Measurements from ENCODE around the gene WDR38. TPM values are rescaled to one million over a fixed set of nuclear protein-coding genes. Genes with fewer than 3 reads are reported as not detected.
"Not testable (repeated sequence)": the region's sequence is repeated elsewhere in the genome, so short reads cannot be mapped to it uniquely, and the experiment has no call there.

Gene WDR38
- total and polyA plus RNA-seq, 2 donors = 0.14 to 0.30 TPM

GRCh38 chr9:124830593-124830992 is 22.7 kb upstream of the WDR38 start:
- 73% methylated on average over 4 of the region's 4 CpGs for WGBS
- H3K9me3 ChIP-seq (ENCODE audit: control insufficient read depth in 2 of 2, insufficient read depth in 1 of 2, low read length in 1 of 2) = no peaks in the 10 kb centered on the region

GRCh38 chr9:124831642-124832364 is 21.5 kb upstream of the WDR38 start:
- Histone ChIP-seq H3K9me3 (ENCODE audit: control insufficient read depth in 2 of 2, insufficient read depth in 1 of 2, low read length in 1 of 2) (no peaks in the 10 kb centered on the region), H3K4me3 (ENCODE audit: low read length in 2 of 2) (no peak overlapping the region), H3K4me1 (ENCODE audit: control insufficient read depth in 2 of 2, insufficient read depth in 2 of 2, low read length in 2 of 2) (peaks cover 0 to 10% of the 10 kb centered on the region in 2 donors)

More at GRCh38 chr9:124830593-124830992, 22.7 kb upstream of the WDR38 start:
- H3K4me1 ChIP-seq (ENCODE audit: control insufficient read depth in 2 of 2, insufficient read depth in 2 of 2, low read length in 2 of 2) = peaks cover 0 to 10% of the 10 kb centered on the region in 2 donors
- H3K36me3 ChIP-seq (ENCODE audit: control insufficient read depth in 2 of 2, insufficient read depth in 2 of 2, low read length in 1 of 2) = no peaks in the 10 kb centered on the region
- no peak overlapping the region for H3K27ac ChIP-seq (ENCODE audit: low read depth in 1 of 2, low read length in 1 of 2)
- peaks cover 0 to 2% of the 10 kb centered on the region in 2 donors for H3K27me3 ChIP-seq (ENCODE audit: control insufficient read depth in 2 of 2, insufficient read depth in 1 of 2, low read length in 1 of 2)
- no peak for DNase-seq (ENCODE audit: low read depth in 6 of 9, low spot score in 9 of 9)
- H3K4me3 ChIP-seq (ENCODE audit: low read length in 2 of 2) = no peak overlapping the region

GRCh38 chr9:124834591-124834990 is 18.7 kb upstream of the WDR38 start:
- Histone ChIP-seq H3K9me3 (ENCODE audit: control insufficient read depth in 2 of 2, insufficient read depth in 1 of 2, low read length in 1 of 2) (no peaks in the 10 kb centered on the region), H3K27ac (ENCODE audit: low read depth in 1 of 2, low read length in 1 of 2) (peak overlapping the region in 1 of 2 donors; percentile 59), H3K27me3 (ENCODE audit: control insufficient read depth in 2 of 2, insufficient read depth in 1 of 2, low read length in 1 of 2) (peaks cover 0 to 23% of the 10 kb centered on the region in 2 donors), H3K36me3 (ENCODE audit: control insufficient read depth in 2 of 2, insufficient read depth in 2 of 2, low read length in 1 of 2) (no peaks in the 10 kb centered on the region), H3K4me3 (ENCODE audit: low read length in 2 of 2) (no peak overlapping the region), H3K4me1 (ENCODE audit: control insufficient read depth in 2 of 2, insufficient read depth in 2 of 2, low read length in 2 of 2) (peaks cover 0 to 10% of the 10 kb centered on the region in 2 donors)
- no peak for DNase-seq (ENCODE audit: low read depth in 6 of 9, low spot score in 9 of 9)
- 92% methylated on average over 7 of the region's 7 CpGs for WGBS

More at GRCh38 chr9:124831642-124832364, 21.5 kb upstream of the WDR38 start:
- no peaks in the 10 kb centered on the region for H3K36me3 ChIP-seq (ENCODE audit: control insufficient read depth in 2 of 2, insufficient read depth in 2 of 2, low read length in 1 of 2)
- H3K27ac ChIP-seq (ENCODE audit: low read depth in 1 of 2, low read length in 1 of 2) = no peak overlapping the region
- DNase-seq (ENCODE audit: low read depth in 6 of 9, low spot score in 9 of 9) = no peak
- peaks cover 0 to 2% of the 10 kb centered on the region in 2 donors for H3K27me3 ChIP-seq (ENCODE audit: control insufficient read depth in 2 of 2, insufficient read depth in 1 of 2, low read length in 1 of 2)
- WGBS = 88% methylated on average over 9 of the region's 9 CpGs

- no peaks in the 10 kb centered on the region for H3K9me3 ChIP-seq (ENCODE audit: control insufficient read depth in 2 of 2, insufficient read depth in 1 of 2, low read length in 1 of 2)
- no peak overlapping the region for H3K4me3 ChIP-seq (ENCODE audit: low read length in 2 of 2)
- H3K36me3 ChIP-seq (ENCODE audit: control insufficient read depth in 2 of 2, insufficient read depth in 2 of 2, low read length in 1 of 2) = no peaks in the 10 kb centered on the region
- H3K27me3 ChIP-seq (ENCODE audit: control insufficient read depth in 2 of 2, insufficient read depth in 1 of 2, low read length in 1 of 2) = peaks cover 0 to 28% of the 10 kb centered on the region in 2 donors
- WGBS = 88% methylated on average over 13 of the region's 13 CpGs
- DNase-seq (ENCODE audit: low read depth in 6 of 9, low spot score in 9 of 9) = no peak
- H3K4me1 ChIP-seq (ENCODE audit: control insufficient read depth in 2 of 2, insufficient read depth in 2 of 2, low read length in 2 of 2) = peaks cover 0 to 10% of the 10 kb centered on the region in 2 donors
- H3K27ac ChIP-seq (ENCODE audit: low read depth in 1 of 2, low read length in 1 of 2) = peak overlapping the region in 1 of 2 donors; percentile 59
These were observed 18.2 kb upstream of the WDR38 start for GRCh38 chr9:124835026-124835557.

DNA sequence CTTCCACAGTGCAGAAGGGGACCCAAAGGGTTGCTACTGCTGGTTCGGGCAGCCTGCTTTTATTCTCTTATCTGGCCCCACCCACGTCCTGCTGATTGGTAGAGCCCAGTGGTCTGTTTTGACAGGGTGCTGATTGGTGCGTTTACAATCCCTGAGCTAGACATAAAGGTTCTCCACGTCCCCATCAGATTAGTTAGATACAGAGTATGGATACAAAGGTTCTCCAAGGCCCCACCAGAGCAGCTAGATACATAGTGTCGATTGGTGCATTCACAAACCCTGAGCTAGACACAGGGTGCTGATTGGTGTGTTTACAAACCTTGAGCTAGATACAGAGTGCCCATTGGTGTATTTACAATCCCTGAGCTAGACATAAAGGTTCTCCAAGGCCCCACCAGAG is 15.1 kb upstream of the WDR38 start:
- peaks cover 0 to 10% of the 10 kb centered on the region in 2 donors for H3K4me1 ChIP-seq (ENCODE audit: control insufficient read depth in 2 of 2, insufficient read depth in 2 of 2, low read length in 2 of 2)
- H3K27ac ChIP-seq (ENCODE audit: low read depth in 1 of 2, low read length in 1 of 2); H3K4me3 ChIP-seq (ENCODE audit: low read length in 2 of 2); H3K36me3 ChIP-seq (ENCODE audit: control insufficient read depth in 2 of 2, insufficient read depth in 2 of 2, low read length in 1 of 2); H3K9me3 ChIP-seq (ENCODE audit: control insufficient read depth in 2 of 2, insufficient read depth in 1 of 2, low read length in 1 of 2); DNase-seq (ENCODE audit: low read depth in 6 of 9, low spot score in 9 of 9): not testable (repeated sequence)
- peaks cover 0 to 39% of the 10 kb centered on the region in 2 donors for H3K27me3 ChIP-seq (ENCODE audit: control insufficient read depth in 2 of 2, insufficient read depth in 1 of 2, low read length in 1 of 2)
- WGBS = 92% methylated on average over 5 of the region's 5 CpGs

DNA sequence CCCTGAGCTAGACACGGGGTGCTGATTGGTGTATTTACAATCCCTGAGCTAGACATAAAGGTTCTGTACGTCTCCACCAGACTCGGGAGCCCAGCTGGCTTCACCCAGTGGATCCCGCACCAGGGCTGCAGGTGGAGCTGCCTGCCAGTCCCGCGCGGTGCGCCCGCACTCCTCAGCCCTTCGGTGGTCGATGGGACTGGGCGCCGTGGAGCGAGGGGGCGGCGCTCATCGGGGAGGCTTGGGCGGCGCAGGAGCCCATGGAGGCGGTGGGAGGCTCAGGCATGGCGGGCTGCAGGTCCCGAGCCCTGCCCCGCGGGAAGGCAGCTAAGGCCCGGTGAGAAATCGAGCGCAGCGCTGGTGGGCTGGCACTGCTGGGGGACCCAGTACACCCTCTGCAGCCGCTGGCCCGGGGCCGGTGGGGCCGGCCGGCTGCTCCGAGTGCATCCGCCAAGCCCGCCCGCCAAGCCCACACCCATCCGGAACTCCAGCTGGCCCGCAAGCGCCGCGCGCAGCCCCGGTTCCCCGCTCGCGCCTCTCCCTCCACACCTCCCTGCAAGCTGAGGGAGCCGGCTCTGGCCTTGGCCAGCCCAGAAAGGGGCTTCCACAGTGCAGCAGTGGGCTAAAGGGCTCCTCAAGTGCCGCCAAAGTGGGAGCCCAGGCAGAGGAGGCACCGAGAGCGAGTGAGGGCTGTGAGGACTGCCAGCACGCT is 14.5 kb upstream of the WDR38 start:
- H3K27me3 ChIP-seq (ENCODE audit: control insufficient read depth in 2 of 2, insufficient read depth in 1 of 2, low read length in 1 of 2) = peaks cover 0 to 43% of the 10 kb centered on the region in 2 donors
- not testable (repeated sequence) for H3K9me3 ChIP-seq (ENCODE audit: control insufficient read depth in 2 of 2, insufficient read depth in 1 of 2, low read length in 1 of 2); H3K4me3 ChIP-seq (ENCODE audit: low read length in 2 of 2); DNase-seq (ENCODE audit: low read depth in 6 of 9, low spot score in 9 of 9); H3K27ac ChIP-seq (ENCODE audit: low read depth in 1 of 2, low read length in 1 of 2); H3K36me3 ChIP-seq (ENCODE audit: control insufficient read depth in 2 of 2, insufficient read depth in 2 of 2, low read length in 1 of 2)
- 66% methylated on average over 48 of the region's 52 CpGs for WGBS
- H3K4me1 ChIP-seq (ENCODE audit: control insufficient read depth in 2 of 2, insufficient read depth in 2 of 2, low read length in 2 of 2) = peaks cover 0 to 10% of the 10 kb centered on the region in 2 donors

- no peak for DNase-seq (ENCODE audit: low read depth in 6 of 9, low spot score in 9 of 9)
- H3K4me3 ChIP-seq (ENCODE audit: low read length in 2 of 2) = no peak overlapping the region
- no peaks in the 10 kb centered on the region for H3K9me3 ChIP-seq (ENCODE audit: control insufficient read depth in 2 of 2, insufficient read depth in 1 of 2, low read length in 1 of 2)
- H3K36me3 ChIP-seq (ENCODE audit: control insufficient read depth in 2 of 2, insufficient read depth in 2 of 2, low read length in 1 of 2) = no peaks in the 10 kb centered on the region
- no peak overlapping the region for H3K27ac ChIP-seq (ENCODE audit: low read depth in 1 of 2, low read length in 1 of 2)
- peaks cover 0 to 8% of the 10 kb centered on the region in 2 donors for H3K4me1 ChIP-seq (ENCODE audit: control insufficient read depth in 2 of 2, insufficient read depth in 2 of 2, low read length in 2 of 2)
- WGBS = 75% methylated on average over 12 of the region's 12 CpGs
- peaks cover 0 to 43% of the 10 kb centered on the region in 2 donors for H3K27me3 ChIP-seq (ENCODE audit: control insufficient read depth in 2 of 2, insufficient read depth in 1 of 2, low read length in 1 of 2)
These were observed 13.5 kb upstream of the WDR38 start for GRCh38 chr9:124839612-124840299.

DNA sequence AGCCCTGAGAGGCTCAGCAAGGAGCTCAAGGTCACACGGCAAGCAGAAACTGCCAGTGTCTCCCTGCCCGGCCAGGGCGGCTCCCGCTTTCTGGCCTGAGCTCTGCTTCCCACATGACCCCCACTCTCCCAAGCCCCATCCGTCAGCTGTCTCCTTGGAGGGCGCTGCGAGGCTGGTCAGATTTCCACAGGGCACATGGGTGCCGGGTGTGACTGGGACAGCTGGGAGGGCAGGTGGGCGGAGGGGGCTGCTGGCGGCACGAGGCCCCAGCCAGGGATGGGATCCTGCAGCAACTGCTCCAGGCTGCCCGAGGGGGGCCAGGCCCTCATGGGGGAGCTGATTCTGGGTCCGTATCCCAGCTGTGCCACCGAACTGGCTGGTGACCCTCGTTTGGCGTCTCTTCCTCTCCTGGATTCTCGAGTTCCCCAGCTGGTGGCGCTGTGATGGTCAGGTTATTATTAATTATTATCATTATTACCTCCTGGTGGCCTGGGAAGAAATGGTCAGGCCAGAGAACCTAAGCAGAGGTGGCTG is 12.9 kb upstream of the WDR38 start:
- no peaks in the 10 kb centered on the region for H3K36me3 ChIP-seq (ENCODE audit: control insufficient read depth in 2 of 2, insufficient read depth in 2 of 2, low read length in 1 of 2)
- no peak overlapping the region for H3K4me3 ChIP-seq (ENCODE audit: low read length in 2 of 2)
- no peak for DNase-seq (ENCODE audit: low read depth in 6 of 9, low spot score in 9 of 9)
- H3K4me1 ChIP-seq (ENCODE audit: control insufficient read depth in 2 of 2, insufficient read depth in 2 of 2, low read length in 2 of 2) = peaks cover 0 to 2% of the 10 kb centered on the region in 2 donors
- H3K9me3 ChIP-seq (ENCODE audit: control insufficient read depth in 2 of 2, insufficient read depth in 1 of 2, low read length in 1 of 2) = no peaks in the 10 kb centered on the region
- peaks cover 0 to 41% of the 10 kb centered on the region in 2 donors for H3K27me3 ChIP-seq (ENCODE audit: control insufficient read depth in 2 of 2, insufficient read depth in 1 of 2, low read length in 1 of 2)
- WGBS = 94% methylated on average over 18 of the region's 18 CpGs
- no peak overlapping the region for H3K27ac ChIP-seq (ENCODE audit: low read depth in 1 of 2, low read length in 1 of 2)
